NCI-H2171 (cell line): ENCODE results near the gene AIF1L.

Experiments
- DNase-seq: peaks from one replicate; lab custom pipeline; 2025; lab: John Stamatoyannopoulos, UW

Gene AIF1L

GRCh38 chr9:131167146-131167692, 70.9 kb downstream of the AIF1L start:
- DNase-seq, result peak; percentile 44

DNA sequence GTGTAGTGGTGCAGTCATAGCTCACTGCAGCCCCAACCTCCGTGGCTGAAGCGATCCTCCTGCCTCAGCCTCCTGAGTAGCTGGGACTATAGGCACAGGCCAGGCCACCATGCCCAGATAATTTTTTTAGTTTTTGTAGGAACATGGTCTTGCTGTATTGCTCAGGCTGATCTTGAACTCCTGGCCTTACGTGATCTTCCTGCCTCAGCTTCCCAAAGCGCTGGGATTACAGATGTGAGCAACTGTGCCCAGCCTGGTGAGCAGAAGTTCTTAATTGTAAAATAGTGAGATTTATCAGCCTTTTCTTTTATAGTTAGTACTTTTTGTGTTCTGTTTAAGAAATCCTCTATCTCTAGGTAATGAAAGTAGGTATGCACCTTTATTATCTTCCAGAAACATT, 71.6 kb downstream of the AIF1L start:
- DNase-seq, result no peak

DNA sequence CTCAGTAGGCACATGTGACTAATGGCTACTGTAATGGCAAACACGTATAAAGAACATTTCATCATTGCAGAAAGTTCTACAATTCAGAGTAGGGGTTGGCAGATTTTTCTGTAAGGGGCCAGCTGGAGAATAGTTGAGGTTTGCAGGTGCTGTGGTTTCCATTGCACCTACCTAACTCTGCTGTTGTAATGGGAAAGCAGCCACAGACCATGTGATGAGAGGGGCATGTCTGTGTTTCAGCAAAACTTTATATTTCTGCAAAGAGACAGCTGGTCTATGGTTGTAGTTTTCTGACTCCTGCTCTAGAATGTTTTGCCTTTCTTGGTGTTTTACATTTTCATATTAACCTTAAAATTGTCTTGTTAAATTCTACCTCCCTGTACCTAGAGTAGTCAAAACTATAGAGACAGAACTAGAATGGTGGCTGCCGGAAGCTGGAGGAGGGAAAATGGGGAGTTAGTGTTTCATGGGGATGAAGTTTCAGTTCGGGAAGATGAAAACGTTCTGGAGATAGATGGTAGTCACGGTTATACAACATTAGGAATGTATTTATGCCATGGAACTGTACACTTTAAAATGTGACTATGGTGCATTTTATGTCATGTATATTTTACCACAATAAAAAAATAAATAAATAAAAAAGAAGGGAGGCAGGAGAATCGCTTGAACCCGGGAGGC, 73.4 kb downstream of the AIF1L start:
- no peak for DNase-seq
